Measurements from ENCODE around the gene SRA1.
"Not testable (repeated sequence)": the region's sequence is repeated elsewhere in the genome, so short reads cannot be mapped to it uniquely, and the experiment has no call there.

Gene SRA1

GRCh38 chr5:140557136-140557805, at the start of gene SRA1:
Gene SRA1 (minus strand): TSS chr5:140557473. CDS start chr5:140557452, 21 bp downstream.
- DNase-seq (ENCODE audit: low read depth) = peak; percentile 93
- H3K4me3 ChIP-seq (ENCODE audit: low read depth, low read length) = peak within 1 kb of the TSS; percentile 94
- TF ChIP-seq CTCF (IDR thresholded peaks at IDR 0.05; ENCODE audit: insufficient read depth, low read depth, low read length, missing control alignments) = no peak

GRCh38 chr5:140607031-140607430, 49.8 kb upstream of the SRA1 start:
- no peak for TF ChIP-seq CTCF (IDR thresholded peaks at IDR 0.05; ENCODE audit: insufficient read depth, low read depth, low read length, missing control alignments)
- no peak for DNase-seq (ENCODE audit: low read depth)

GRCh38 chr5:140605879-140606278, 48.6 kb upstream of the SRA1 start:
- no peak for TF ChIP-seq CTCF (IDR thresholded peaks at IDR 0.05; ENCODE audit: insufficient read depth, low read depth, low read length, missing control alignments)
- no peak for DNase-seq (ENCODE audit: low read depth)
- H3K4me3 ChIP-seq (ENCODE audit: low read depth, low read length) = no peak overlapping the region

More at GRCh38 chr5:140607031-140607430, 49.8 kb upstream of the SRA1 start:
- no peak overlapping the region for H3K4me3 ChIP-seq (ENCODE audit: low read depth, low read length)

- no peak overlapping the region for H3K4me3 ChIP-seq (ENCODE audit: low read depth, low read length)
- TF ChIP-seq CTCF (IDR thresholded peaks at IDR 0.05; ENCODE audit: insufficient read depth, low read depth, low read length, missing control alignments) = no peak
- DNase-seq (ENCODE audit: low read depth) = no peak
Measured at GRCh38 chr5:140603734-140604133, 46.5 kb upstream of the SRA1 start.

- H3K4me3 ChIP-seq (ENCODE audit: low read depth, low read length); DNase-seq (ENCODE audit: low read depth): not testable (repeated sequence)
Measured at GRCh38 chr5:140603446-140603698, 46.1 kb upstream of the SRA1 start.

- no peak overlapping the region for H3K4me3 ChIP-seq (ENCODE audit: low read depth, low read length)
- DNase-seq (ENCODE audit: low read depth) = no peak
- TF ChIP-seq CTCF (IDR thresholded peaks at IDR 0.05; ENCODE audit: insufficient read depth, low read depth, low read length, missing control alignments) = no peak
Measured at GRCh38 chr5:140602147-140602546, 44.9 kb upstream of the SRA1 start.

- DNase-seq (ENCODE audit: low read depth) = no peak
- TF ChIP-seq CTCF (IDR thresholded peaks at IDR 0.05; ENCODE audit: insufficient read depth, low read depth, low read length, missing control alignments) = no peak
- H3K4me3 ChIP-seq (ENCODE audit: low read depth, low read length) = no peak overlapping the region
Measured at GRCh38 chr5:140600096-140600495, 42.8 kb upstream of the SRA1 start.
